Coronary artery (tissue), 2 donors: ENCODE data around the gene RFX8.

Experiments
- DNase-seq: peaks from one replicate; pipeline ENCODE4 v3.0.0-alpha.2; 2017; ENCODE audit warnings: low spot score
- H3K27ac ChIP-seq, 2 donors: fragments of 200-600 bp; sonication (generic); one replicate each; pipeline ENCODE4 v1.5.1; 2016 to 2019
- H3K4me3 ChIP-seq: fragments of 200-600 bp; sonication (generic); 2 replicates; pipeline ENCODE4 v1.5.1; 2016; ENCODE audit warnings: mild to moderate bottlenecking, moderate library complexity
- TF ChIP-seq, protein P1 (sequence below): fragments of 200-600 bp; sonication (generic); IDR thresholded peaks from one replicate; pipeline ENCODE4 v1.5.1; 2019; ENCODE audit warnings: antibody characterized with exemption

Gene RFX8

DNA sequence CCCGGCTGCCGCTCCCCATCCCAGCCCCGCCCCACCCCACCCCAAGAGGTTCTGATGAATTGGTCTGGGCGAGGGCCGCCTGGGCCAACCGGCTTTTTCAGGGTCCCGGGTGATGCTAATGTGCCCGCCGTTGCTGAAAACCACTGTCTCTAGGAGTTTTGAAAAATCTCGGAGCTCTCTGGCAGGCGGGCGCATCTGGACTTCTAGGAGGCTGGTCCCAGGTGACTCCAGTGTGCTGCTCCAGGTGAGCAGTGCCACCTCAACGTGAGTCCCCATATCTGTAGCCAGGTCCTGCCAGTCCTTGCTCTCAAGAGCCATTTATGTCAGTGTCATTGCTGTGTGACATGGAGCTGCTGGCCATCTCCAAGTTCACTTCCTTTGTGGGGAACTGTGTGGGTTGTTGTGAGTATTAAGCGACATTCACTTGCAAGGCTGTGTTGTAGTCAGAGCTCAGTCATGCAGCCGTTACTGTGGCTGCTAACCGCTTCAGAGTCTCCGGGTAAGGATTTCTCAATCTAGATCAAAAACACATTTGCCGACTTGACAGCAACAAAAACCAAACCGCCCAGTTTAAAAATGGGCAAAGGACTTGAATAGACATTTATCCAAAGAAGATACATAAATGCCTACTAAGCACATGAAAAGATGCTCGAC, at the start of gene RFX8:
Gene RFX8, minus strand, starts transcription at position 382 of the 654 bp plus-strand sequence. CDS start 8,264 bp downstream, outside the sequence.
- TF ChIP-seq, protein P1, sequence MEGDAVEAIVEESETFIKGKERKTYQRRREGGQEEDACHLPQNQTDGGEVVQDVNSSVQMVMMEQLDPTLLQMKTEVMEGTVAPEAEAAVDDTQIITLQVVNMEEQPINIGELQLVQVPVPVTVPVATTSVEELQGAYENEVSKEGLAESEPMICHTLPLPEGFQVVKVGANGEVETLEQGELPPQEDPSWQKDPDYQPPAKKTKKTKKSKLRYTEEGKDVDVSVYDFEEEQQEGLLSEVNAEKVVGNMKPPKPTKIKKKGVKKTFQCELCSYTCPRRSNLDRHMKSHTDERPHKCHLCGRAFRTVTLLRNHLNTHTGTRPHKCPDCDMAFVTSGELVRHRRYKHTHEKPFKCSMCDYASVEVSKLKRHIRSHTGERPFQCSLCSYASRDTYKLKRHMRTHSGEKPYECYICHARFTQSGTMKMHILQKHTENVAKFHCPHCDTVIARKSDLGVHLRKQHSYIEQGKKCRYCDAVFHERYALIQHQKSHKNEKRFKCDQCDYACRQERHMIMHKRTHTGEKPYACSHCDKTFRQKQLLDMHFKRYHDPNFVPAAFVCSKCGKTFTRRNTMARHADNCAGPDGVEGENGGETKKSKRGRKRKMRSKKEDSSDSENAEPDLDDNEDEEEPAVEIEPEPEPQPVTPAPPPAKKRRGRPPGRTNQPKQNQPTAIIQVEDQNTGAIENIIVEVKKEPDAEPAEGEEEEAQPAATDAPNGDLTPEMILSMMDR, result no peak
- Histone ChIP-seq H3K4me3 (peak within 1 kb of the TSS; percentile 78), H3K27ac (peak within 1 kb of the TSS; percentile 64 to 82)
- no peak for DNase-seq

DNA sequence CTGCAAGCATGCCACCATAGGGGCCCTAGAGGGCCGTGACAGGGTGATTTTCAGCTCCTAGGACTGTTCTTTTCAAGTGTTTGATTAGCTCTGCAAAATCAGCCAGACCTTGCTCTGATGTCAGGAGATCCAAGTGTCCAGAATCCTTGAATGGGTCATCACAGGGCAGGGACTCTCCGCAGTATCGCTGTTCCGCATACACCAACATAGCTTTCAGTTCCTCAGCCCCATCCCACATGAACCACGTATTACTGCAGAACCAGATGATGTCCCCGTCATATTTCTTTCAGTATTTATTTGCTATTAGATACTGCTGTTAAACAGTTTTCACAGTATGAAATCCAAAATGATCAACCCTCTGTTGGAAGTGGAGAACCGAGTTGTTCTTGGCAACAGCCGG, 46.6 kb upstream of the RFX8 start:
- DNase-seq, result no peak
- H3K4me3 ChIP-seq, result no peak overlapping the region
- TF ChIP-seq, protein P1, result no peak
- H3K27ac ChIP-seq, result no peak overlapping the region

DNA sequence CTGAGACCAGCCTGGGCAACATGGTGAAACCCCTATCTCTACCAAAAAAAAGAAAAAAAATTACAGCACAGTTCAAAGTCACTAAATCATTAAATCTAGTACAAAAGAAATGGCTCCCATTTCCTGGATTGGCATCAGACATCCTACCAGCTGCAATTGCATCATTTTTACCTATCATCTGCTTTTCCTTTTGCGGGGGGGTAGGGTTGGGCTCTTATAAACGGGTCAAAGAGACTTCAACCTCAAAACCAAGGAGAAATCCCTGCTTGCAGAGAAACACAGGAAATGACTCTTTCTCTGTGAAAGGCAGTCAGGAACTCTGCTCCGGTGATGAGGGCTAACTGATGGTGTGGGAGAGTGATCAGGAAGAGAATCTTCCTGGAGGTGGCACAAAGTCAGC, 45.3 kb upstream of the RFX8 start:
- Histone ChIP-seq H3K4me3 (no peak overlapping the region), H3K27ac (no peak overlapping the region)
- DNase-seq, result no peak
- TF ChIP-seq, protein P1, result no peak

DNA sequence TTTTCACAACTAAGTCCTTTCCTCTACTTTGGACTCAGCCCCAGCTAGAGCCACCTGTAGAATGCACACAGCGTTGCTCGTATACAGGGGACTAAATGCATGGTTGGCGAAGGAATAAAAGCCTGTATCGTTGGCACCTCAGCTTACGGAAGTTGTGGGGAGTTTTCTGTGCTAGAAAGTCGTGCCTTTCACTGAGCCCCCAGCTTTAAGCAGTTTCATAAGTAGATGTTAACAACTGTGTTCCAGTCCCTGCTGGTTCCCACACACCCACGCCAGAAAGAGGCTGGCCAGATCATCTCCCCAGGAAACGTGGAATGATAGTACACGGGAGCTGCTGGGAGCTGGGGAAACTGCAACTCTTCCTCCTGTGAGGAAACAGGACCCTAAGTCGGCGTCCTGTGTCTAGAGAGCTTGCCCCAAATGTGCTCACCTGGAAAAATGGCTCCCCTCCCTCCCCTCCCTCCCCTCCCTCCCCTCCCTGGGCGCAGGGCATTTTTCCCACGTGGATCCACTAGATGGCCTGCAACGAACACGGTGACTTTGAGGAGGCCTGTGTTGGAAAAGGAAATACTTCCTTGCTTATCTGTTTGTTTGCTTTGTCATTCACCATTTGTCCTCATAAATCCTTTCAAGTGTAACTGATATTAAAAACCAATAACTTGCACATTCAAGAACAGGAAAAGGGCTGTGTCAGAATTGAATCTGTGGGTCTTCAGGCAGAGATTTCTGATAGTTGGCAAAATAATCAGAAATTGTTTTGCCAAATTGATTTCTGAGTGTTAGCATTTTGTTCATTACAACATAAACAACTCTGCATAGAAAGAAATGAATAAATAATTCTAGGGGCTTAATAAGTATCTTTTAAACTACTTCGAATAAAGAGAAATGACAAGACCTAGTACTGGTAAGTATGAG, 43.9 kb upstream of the RFX8 start:
- TF ChIP-seq, protein P1, result peak; percentile 19
- no peak for DNase-seq
- H3K27ac ChIP-seq, result no peak overlapping the region
- no peak overlapping the region for H3K4me3 ChIP-seq

DNA sequence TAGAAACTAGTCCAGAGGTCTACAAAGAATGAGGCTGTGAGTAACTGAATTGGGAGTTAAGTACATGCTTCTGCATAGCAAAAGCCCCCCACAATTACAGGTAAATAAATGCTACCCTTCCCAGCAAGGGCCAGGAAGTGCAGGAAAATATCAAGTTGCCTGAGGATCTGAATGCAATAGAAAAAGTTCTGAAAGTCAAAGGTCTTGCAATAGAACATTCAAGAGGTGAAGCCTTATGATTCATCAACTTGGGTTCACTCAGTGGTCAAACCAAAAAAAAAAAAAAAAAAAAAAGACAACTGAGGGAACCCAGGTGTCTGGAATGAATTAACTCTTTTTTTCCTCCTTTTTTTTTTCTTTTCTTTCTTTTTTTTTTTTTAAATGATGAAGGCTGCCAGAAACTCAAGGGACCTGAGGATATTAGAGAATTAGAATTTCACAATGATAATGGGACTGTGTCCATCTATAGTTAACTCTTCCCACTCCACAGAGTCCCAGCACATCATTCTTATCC, 42.9 kb upstream of the RFX8 start:
- no peak for DNase-seq
- no peak overlapping the region for H3K4me3 ChIP-seq
- TF ChIP-seq, protein P1, result no peak
- no peak overlapping the region for H3K27ac ChIP-seq

DNA sequence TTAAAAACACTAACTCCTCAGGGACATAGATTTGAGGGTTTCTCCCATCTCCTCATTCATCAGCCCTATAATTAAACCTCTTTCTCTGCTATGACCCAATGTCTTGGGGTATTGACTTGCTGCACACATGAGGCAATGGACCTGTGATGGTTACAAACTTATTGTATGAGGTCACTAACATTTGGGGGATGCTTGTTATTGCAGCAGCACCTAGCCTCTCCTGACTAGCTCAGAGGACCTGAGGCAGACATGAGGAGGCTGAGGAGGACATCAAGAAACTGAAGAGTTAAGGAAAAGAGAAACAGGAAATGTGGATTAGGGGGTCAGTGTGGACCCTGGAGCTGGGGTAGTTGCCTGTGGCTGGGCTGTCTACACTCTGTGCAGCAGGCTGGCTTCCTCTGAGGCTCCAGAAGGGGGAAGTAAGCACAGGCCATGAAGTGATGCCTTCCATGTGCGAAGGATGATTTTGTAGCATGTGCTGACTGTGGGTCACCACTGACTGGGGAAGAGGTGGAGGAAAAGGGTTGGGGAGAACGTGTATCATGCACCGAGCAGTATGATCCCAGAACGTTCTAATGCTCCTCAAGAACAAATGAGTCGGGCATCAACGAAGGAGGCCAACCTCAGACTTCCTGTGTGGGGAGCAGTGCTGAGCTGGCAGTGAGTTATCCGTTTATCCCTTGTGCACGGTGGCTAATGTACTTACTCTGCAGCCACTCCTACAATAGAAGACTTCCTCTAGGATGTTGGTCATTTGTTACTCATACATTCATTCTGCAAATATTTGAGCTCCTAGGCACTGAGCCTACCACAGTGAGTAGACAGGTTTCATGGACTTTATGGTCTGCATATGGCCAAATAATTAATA, 42.1 kb upstream of the RFX8 start:
- DNase-seq, result no peak
- TF ChIP-seq, protein P1, result no peak
- no peak overlapping the region for H3K4me3 ChIP-seq
- H3K27ac ChIP-seq, result peak overlapping the region in 1 of 2 donors; percentile 7
